Measurements from ENCODE around the gene CPVL. TPM values are rescaled to one million over a fixed set of nuclear protein-coding genes. Genes with fewer than 3 reads are reported as not detected.

The CPVL gene
- total and polyA plus RNA-seq, 2 of the 4 experiments (the other 2 are of a cell fraction) = not detected

DNA sequence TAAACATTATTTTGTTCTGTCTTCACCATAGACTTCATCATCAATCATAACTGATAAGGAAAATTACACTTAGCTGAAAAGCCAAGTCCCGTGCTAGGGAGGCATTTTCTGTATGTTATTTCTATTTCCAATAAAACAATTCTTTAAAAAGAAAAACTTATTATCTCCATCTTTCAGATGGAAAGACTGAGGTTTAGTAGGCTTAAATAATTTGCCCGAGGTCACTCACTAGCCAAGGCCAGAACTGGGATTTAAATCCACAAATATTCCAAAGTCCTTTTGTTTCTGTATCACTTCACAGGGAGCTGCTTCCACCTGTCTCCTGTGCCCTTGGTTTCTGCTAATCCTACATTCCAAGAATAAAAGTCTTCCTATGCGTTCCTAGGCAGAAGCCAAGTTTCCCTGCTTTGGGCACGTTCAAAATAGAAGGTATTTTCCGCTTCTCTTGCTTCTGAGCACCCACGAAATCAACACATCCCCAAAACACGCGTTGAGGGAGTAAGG, 732 bp downstream of the CPVL start:
- Histone ChIP-seq H4K8ac (ENCODE audit: low read depth in 2 of 2, low read length in 2 of 2) (no peak overlapping the region), H3K9me1 (ENCODE audit: insufficient read depth, low read length) (no peaks in the 10 kb centered on the region), H3K4ac (ENCODE audit: low read depth, low read length) (no peak overlapping the region), H3K4me1 (ENCODE audit: control insufficient read depth, insufficient read depth, low read length) (no peaks in the 10 kb centered on the region), H2BK5ac (ENCODE audit: low read depth, low read length, poor library complexity, severe bottlenecking) (no peak overlapping the region), H3K79me1 (ENCODE audit: low read depth in 1 of 2, low read length in 2 of 2) (no peaks in the 10 kb centered on the region), H4K91ac (ENCODE audit: insufficient read depth, low read depth, low read length) (no peak overlapping the region), H2BK15ac (ENCODE audit: low read depth, low read length) (no peak overlapping the region), H4K5ac (ENCODE audit: low read depth, low read length) (no peak overlapping the region), H2BK120ac (ENCODE audit: low read depth, low read length) (no peak overlapping the region), H3K27ac (ENCODE audit: insufficient read depth, low read length) (no peak overlapping the region), H3K14ac (replicated peaks; ENCODE audit: low read depth, low read length) (no peak overlapping the region), H3K18ac (ENCODE audit: low read depth, low read length) (no peak overlapping the region), H4K20me1 (ENCODE audit: insufficient read depth, low read length) (no peaks in the 10 kb centered on the region), H2AK5ac (ENCODE audit: low read depth, low read length) (no peak overlapping the region), H3K23ac (ENCODE audit: low read depth, low read length) (no peak overlapping the region), H2BK20ac (ENCODE audit: low read depth, low read length) (no peak overlapping the region), H3K9ac (ENCODE audit: low read depth, low read length) (no peak overlapping the region), H3K4me3 (ENCODE audit: insufficient read depth, low read depth, low read length) (no peak overlapping the region), H3K9me3 (ENCODE audit: control insufficient read depth, insufficient read depth, low read length) (no peaks in the 10 kb centered on the region), H2AK9ac (replicated peaks; ENCODE audit: low read depth, low read length, poor library complexity) (no peak overlapping the region), H3K56ac (ENCODE audit: extremely low read depth, insufficient read depth, low read length) (no peak overlapping the region), H2AFZ (replicated peaks; ENCODE audit: low read length, poor library complexity) (no peak overlapping the region), H3K27me3 (ENCODE audit: control insufficient read depth, insufficient read depth, low read length) (peaks cover 22% of the 10 kb centered on the region), H3K4me2 (ENCODE audit: low read depth, low read length) (no peak overlapping the region), H3K36me3 (ENCODE audit: control insufficient read depth, insufficient read depth, low read length) (no peaks in the 10 kb centered on the region)
- BruUV-seq (replicated peaks) = no TSS peak
- TF ChIP-seq SMC3 (IDR thresholded peaks at IDR 0.05; ENCODE audit: low read depth, low read length) (no peak), RAD21 (IDR thresholded peaks at IDR 0.05; ENCODE audit: low read length) (no peak), MAZ (IDR thresholded peaks at IDR 0.05; ENCODE audit: borderline replicate concordance, low read depth, low read length) (no peak), NFE2L2 (IDR thresholded peaks at IDR 0.05; ENCODE audit: low read depth, low read length) (no peak), RFX5 (IDR thresholded peaks at IDR 0.05; ENCODE audit: low read depth, low read length) (no peak), CEBPB (IDR thresholded peaks at IDR 0.05; ENCODE audit: low read depth, low read length) (no peak), RCOR1 (IDR thresholded peaks at IDR 0.05; ENCODE audit: insufficient replicate concordance, low read length) (no peak)
- dilution Hi-C loops (cut with HindIII; ENCODE audit: low sequenced_read_pairs, unreplicated experiment) (no loop called here), intact Hi-C loops (cut with micrococcal nuclease) (no loop called here), in situ Hi-C loops (cut with MboI; ENCODE audit: low sequenced_read_pairs) (no loop called here)
- DNase-seq = no peak
- no peak for ATAC-seq (ENCODE audit: low read depth)
- POLR2A ChIA-PET (ENCODE audit: unreplicated experiment) = no interaction called here
- CTCF ChIA-PET = no interaction called here
- no CpG with 5 or more reads among the region's 8 CpGs for WGBS, 2 experiments (ENCODE audit: extremely low coverage in 2 of 2, insufficient read length in 1 of 2)

Data from IMR-90 (cell line).